ENCODE data around the gene APOL4.
"Not testable (repeated sequence)": the region's sequence is repeated elsewhere in the genome, so short reads cannot be mapped to it uniquely, and the experiment has no call there.

Gene APOL4

GRCh38 chr22:36201630-36202319 is at the start of gene APOL4:
Gene APOL4 (minus strand): TSS chr22:36201809. CDS start chr22:36201734, 75 bp downstream.
- no peak for DNase-seq

GRCh38 chr22:36250292-36250960 is 48.8 kb upstream of the APOL4 start:
- DNase-seq = not testable (repeated sequence)

GRCh38 chr22:36249160-36249559 is 47.6 kb upstream of the APOL4 start:
- DNase-seq = no peak

GRCh38 chr22:36247955-36248354 is 46.3 kb upstream of the APOL4 start:
- DNase-seq = no peak

DNA sequence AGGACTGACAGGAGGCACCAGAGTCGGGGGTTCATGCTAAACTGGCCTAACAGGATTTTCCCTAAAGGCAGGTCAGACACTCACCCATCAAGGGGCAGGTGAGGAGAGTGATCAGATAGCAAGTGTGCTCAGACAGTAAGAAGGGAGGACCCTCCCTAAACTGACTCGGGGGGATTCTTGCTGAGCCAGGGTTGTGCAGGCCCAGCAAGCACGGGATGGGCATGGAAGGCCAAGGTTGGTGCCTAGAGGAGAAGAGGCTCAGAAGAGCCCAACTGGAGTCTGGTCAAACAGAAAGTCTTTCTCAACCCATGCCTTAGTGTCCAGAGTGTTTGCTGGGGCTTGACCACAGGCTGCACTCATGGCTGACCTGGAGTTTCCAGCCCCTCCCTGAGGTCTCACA is 45.1 kb upstream of the APOL4 start:
- no peak for DNase-seq

- no peak for DNase-seq
Observed at GRCh38 chr22:36245805-36246356, 44.3 kb upstream of the APOL4 start.

DNA sequence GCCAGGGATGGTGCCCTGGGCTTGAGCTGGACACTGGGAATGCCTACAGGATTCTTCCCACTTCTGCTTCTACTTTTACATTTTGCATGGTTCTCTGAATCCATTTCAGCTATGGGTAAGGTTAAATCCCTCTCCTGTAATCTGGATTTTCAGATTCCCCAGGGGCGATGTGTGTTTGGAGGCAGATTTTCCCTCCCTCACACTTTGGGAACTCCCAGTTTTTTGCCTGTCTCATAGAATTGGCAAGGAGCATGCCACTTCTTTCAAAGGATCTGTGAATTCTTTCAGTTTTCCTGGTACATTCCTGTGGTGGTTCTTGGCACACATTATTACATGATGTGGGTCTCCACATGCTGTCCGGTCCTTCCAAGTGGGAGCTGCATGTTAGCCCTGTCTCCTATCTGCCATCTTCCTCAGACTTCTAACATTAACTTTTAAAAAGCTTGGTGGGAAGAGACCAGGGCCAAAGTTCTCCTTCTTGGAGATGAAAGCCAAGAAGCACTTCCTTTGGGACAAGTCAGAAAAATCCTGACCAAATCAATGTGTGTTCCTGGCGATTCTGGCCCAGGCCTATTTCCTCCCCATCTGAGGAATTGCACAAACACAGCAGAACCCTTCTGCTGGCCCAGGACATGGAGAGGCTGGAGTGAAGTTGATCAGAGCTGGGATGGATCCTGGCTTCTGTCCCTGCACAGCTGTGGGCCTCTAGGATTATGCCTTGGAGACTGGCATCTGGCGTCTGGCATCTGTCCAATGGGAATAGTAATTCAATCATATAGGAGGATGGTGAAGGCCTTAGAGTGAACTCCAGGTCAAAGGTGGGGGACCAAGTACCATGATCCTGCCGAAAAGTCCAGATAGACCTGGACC is 43.1 kb upstream of the APOL4 start:
- no peak for DNase-seq

DNA sequence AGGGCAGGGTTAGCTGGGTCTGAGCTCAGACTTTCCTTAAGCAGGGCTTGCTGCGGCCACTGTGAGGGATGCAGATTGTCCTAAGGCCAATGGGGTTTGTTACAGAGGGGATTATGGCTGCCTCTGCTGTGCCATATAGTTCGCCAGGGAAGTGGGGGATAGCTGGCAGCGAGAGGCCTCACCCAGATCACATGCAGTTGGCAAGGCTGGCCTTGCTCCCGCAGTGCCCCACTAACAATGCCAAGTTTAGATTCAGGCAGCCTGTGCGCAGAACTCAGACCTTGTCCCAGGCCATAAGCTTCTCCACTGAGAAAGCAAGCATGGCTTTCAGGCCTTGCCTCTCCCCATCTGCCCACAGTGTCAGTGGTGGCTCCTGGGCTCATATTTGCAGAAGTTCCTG is 42.4 kb upstream of the APOL4 start:
- DNase-seq = no peak

- peak; percentile 82 to 88 for DNase-seq
Observed at GRCh38 chr22:36239401-36240171, 38.0 kb upstream of the APOL4 start, which contains the start of gene APOL2. Gene APOL2 (minus strand): TSS chr22:36239527. CDS start chr22:36233162, 6,365 bp downstream.

GRCh38 chr22:36239150-36239400 is 37.5 kb upstream of the APOL4 start:
- peak in 1 of 2 experiments; percentile 43 for DNase-seq

DNA sequence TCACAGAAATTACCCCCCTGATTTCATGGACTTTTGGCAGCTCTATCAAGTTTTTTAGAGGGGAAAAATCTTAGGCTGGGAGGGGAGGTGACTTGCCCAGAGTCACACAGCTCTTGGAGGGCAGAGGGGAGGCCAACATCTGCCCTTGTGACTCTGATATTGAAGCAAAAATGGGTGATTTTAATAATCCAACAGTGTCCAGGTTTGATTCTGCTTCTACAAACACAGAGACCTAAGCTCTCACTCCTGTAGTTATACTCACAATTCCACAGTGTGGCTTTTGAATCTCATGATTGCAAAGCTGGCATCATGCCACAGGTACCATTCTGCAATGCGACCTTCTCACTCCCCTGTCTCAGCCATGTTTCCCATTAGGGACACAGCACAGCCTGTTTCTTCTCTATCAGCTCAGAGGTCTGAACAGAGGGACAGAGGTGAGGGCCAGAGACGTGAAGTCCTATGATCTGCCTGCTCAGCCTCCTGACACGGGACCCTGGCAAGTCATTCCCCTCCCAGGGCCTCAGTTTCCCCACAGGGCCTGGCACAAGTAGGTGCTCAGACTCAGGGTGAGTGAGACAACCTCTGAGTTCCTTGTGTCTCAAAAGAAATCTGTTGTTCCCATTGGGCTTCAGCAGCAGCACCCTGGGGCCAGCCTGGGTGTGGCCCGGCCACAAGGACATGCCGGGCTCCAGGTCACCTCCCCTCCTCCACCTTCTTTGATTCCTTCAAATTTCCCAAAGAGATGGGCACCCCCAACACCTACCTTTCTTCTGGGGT is 37.0 kb upstream of the APOL4 start:
- no peak for DNase-seq

GRCh38 chr22:36237462-36238372 is 36.1 kb upstream of the APOL4 start:
- DNase-seq = no peak

DNA sequence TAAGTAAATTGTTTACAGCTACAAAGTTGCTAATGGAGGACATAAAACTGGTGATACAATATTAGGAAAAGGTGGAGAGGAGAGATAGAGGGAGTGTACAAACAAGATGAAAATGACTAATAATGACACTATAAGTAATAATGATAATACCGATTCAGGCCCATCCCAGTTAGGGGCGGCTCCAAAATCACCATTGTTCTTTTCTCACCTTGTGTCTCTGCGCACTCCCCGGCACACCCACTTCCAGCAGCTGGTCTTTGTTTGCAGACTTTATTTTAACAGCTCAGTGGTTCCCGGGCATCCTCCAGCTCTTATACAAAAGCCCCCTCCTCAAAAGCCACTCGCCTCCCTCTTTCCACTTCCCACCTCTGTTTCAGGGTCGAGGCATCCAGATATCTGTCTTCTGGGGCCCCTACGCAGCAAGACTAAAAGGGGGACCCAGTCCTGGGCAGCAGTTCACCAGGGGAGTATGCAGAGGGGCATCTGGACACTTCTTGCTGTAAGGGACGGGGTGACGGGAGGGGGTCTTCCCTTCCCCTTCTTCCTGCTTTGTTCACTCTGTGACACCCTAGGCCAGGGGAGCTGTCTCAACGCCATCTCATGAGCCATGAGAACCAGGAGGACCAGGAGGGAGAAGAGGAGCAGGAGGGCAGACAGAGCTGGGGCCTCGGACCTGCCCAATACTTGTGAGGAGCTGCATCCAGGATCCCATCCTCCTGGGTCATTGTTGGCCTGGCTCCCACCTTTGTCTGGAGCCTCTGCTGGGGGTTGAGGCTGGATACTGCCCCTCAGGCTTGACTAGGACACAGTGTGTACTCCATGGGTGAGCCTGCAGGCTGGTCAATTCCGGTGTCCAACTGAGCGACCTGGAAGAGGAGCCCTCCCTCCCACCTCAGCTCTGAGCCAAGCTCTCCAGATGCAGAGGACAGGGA is 35.0 kb upstream of the APOL4 start:
- DNase-seq = no peak

DNA sequence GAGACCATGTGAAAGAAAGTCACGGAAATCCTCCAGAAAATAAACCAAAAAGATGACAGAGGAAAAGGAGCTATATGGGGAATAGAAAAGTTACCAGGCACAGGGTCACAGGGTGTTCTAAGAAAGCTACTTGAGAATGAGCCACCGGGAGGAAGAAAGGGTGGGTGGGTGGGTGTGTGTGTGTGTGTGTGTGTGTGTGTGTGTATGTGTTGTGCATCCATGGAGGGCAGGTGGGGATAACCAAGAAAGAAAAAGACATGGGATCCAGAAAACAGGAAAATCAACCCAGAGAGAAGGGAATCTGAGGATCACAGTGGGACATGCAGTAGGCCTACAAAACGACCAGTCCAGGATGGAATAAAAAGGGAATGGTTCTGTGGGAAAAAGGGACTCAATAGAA is 34.0 kb upstream of the APOL4 start:
- no peak for DNase-seq

DNA sequence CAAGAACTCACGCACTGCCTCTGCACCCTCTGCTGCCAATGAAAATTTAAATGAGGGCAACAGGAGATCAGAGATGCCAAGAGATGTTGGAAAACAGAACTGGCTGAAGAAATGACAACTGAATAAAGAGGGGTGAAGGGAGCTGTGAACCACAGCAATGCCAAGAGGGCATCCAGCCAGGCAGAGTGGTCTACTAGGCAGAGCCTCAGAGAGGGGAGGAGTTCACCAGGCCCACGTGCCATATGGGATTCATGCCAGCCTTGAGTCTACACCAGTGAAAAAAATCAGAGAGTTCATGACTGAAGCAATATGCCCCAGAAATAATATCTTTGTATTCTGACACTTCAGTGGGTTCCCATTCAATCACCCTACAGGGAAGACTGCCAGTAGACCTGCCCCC is 33.3 kb upstream of the APOL4 start:
- no peak for DNase-seq

- DNase-seq = no peak
Observed at GRCh38 chr22:36234213-36234612, 32.6 kb upstream of the APOL4 start.

GRCh38 chr22:36233796-36234195 is 32.2 kb upstream of the APOL4 start:
- no peak for DNase-seq

GRCh38 chr22:36232715-36233401 is 31.2 kb upstream of the APOL4 start:
- no peak for DNase-seq

DNA sequence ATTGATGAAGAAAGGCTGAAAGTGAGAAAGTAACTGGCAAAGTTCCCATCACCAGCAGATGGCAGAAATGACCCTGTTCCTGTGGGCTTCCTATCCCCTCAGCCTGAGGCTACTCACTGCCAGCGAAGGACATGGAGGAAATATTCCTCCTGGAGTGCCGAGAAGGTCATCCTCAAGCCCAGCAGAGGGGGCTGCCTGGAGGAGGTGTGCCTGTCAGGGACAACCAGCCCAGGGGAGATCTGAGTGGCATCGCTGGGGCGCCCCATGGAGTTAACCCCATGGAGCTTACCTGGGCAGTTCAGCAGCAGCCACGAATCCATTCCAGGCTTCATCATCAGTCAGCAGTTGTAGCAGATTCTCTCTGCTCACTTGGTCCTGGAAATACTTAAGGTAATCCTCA is 29.4 kb upstream of the APOL4 start:
- DNase-seq = not testable (repeated sequence)
